IMR-90 (cell line): Measurements from ENCODE around the gene YRDC. TPM values are rescaled to one million over a fixed set of nuclear protein-coding genes. Genes with fewer than 3 reads are reported as not detected.

ENCODE experiments used
- ATAC-seq: fragments of 200-7000 bp; cut with Tn5 transposase; 2 replicates; pipeline ENCODE4 v1.9.1; 2020; ENCODE audit warnings: low read depth, mild to moderate bottlenecking, moderate library complexity
- BruUV-seq: library from RNA; stranded (reverse); fragments of 400-500 nt; replicated peaks from 2 replicates; lab custom pipeline; 2021; lab: Mats Ljungman, UMichigan
- CTCF ChIA-PET: fragments of 300-600 bp; formaldehyde crosslinking; extraction: SDS; loops from one replicate; lab custom pipeline; 2021; ENCODE audit warnings: antibody characterized with exemption; lab: Yijun Ruan, JAX
- POLR2A ChIA-PET: fragments of 300-600 bp; sonication (Branson Sonifier 250); formaldehyde crosslinking; loops from one replicate; lab custom pipeline; 2022; ENCODE audit warnings: antibody characterized with exemption; ENCODE audit not compliant: unreplicated experiment; lab: Charles Lee
- DNase-seq: peaks from one replicate; pipeline ENCODE4 v3.0.0; 2013
- H2AFZ ChIP-seq: replicated peaks from 2 replicates; pipeline ENCODE3; 2013; ENCODE audit warnings: low read length, mild to moderate bottlenecking; ENCODE audit not compliant: poor library complexity
- H2AK5ac ChIP-seq: 2 replicates; pipeline ENCODE4 v1.6.1; 2013; ENCODE audit warnings: low read depth, low read length, inconsistent platforms
- H2AK9ac ChIP-seq: replicated peaks from 2 replicates; pipeline ENCODE3; 2013; ENCODE audit warnings: mild to moderate bottlenecking, low read depth, low read length, moderate library complexity; ENCODE audit not compliant: poor library complexity
- H2BK120ac ChIP-seq: 2 replicates; pipeline ENCODE4 v1.6.1; 2013; ENCODE audit warnings: low read depth, low read length, inconsistent platforms
- H2BK15ac ChIP-seq: 3 replicates; pipeline ENCODE4 v1.6.1; 2013; ENCODE audit warnings: low read depth, low read length, inconsistent platforms
- H2BK20ac ChIP-seq: 2 replicates; pipeline ENCODE4 v1.6.1; 2013; ENCODE audit warnings: low read depth, mild to moderate bottlenecking, inconsistent platforms, low read length, moderate library complexity
- H2BK5ac ChIP-seq: 2 replicates; pipeline ENCODE4 v1.6.1; 2013; ENCODE audit warnings: mild to moderate bottlenecking, low read depth, low read length, inconsistent platforms; ENCODE audit not compliant: poor library complexity, severe bottlenecking
- H3K14ac ChIP-seq: replicated peaks from 2 replicates; pipeline ENCODE4 v1.6.1; 2013; ENCODE audit warnings: low read depth, low read length, inconsistent platforms
- H3K18ac ChIP-seq: 2 replicates; pipeline ENCODE4 v1.6.1; 2013; ENCODE audit warnings: low read depth, low read length, control low read depth
- H3K23ac ChIP-seq: 2 replicates; pipeline ENCODE4 v1.6.1; 2013; ENCODE audit warnings: low read depth, low read length, inconsistent platforms
- H3K27ac ChIP-seq: 2 replicates; pipeline ENCODE4 v1.5.1; 2013; ENCODE audit warnings: mild to moderate bottlenecking, control low read depth, low read length; ENCODE audit not compliant: insufficient read depth
- H3K27me3 ChIP-seq: 2 replicates; pipeline ENCODE4 v1.6.1; 2013; ENCODE audit warnings: low read length; ENCODE audit not compliant: control insufficient read depth, insufficient read depth
- H3K36me3 ChIP-seq: 2 replicates; pipeline ENCODE4 v1.6.1; 2013; ENCODE audit warnings: low read length, mixed read lengths; ENCODE audit not compliant: control insufficient read depth, insufficient read depth
- H3K4ac ChIP-seq: 2 replicates; pipeline ENCODE4 v1.6.1; 2013; ENCODE audit warnings: low read depth, low read length, inconsistent platforms
- H3K4me1 ChIP-seq: 2 replicates; pipeline ENCODE4 v1.6.1; 2013; ENCODE audit warnings: low read length, mixed read lengths; ENCODE audit not compliant: control insufficient read depth, insufficient read depth
- H3K4me2 ChIP-seq: 2 replicates; pipeline ENCODE4 v1.6.1; 2013; ENCODE audit warnings: low read depth, mild to moderate bottlenecking, control low read depth, low read length, moderate library complexity
- H3K4me3 ChIP-seq: 2 replicates; pipeline ENCODE4 v1.5.1; 2013; ENCODE audit warnings: low read depth, mild to moderate bottlenecking, control low read depth, low read length, moderate library complexity; ENCODE audit not compliant: insufficient read depth
- H3K56ac ChIP-seq: 2 replicates; pipeline ENCODE4 v1.6.1; 2013; ENCODE audit warnings: low read length, inconsistent platforms; ENCODE audit not compliant: insufficient read depth; ENCODE audit errors: extremely low read depth
- H3K79me1 ChIP-seq, 2 experiments: 2 replicates each; pipeline ENCODE4 v1.6.1; 2013; ENCODE audit warnings: low read length in 2 of 2, inconsistent platforms in 1 of 2, low read depth in 1 of 2
- H3K9ac ChIP-seq: 2 replicates; pipeline ENCODE4 v1.6.1; 2013; ENCODE audit warnings: low read depth, low read length, control low read depth
- H3K9me1 ChIP-seq: 2 replicates; pipeline ENCODE4 v1.6.1; 2013; ENCODE audit warnings: low read length, inconsistent platforms; ENCODE audit not compliant: insufficient read depth
- H3K9me3 ChIP-seq: 2 replicates; pipeline ENCODE4 v1.6.1; 2013; ENCODE audit warnings: low read length; ENCODE audit not compliant: control insufficient read depth, insufficient read depth
- H4K20me1 ChIP-seq: 2 replicates; pipeline ENCODE4 v1.6.1; 2013; ENCODE audit warnings: low read length, inconsistent platforms; ENCODE audit not compliant: insufficient read depth
- H4K5ac ChIP-seq: 2 replicates; pipeline ENCODE4 v1.6.1; 2013; ENCODE audit warnings: mild to moderate bottlenecking, low read depth, low read length, control low read depth
- H4K8ac ChIP-seq, 2 experiments: 2 replicates each; pipeline ENCODE4 v1.6.1; 2013; ENCODE audit warnings: low read depth in 2 of 2, low read length in 2 of 2, control low read depth in 1 of 2, inconsistent platforms in 1 of 2
- H4K91ac ChIP-seq: 2 replicates; pipeline ENCODE4 v1.6.1; 2013; ENCODE audit warnings: low read depth, low read length, inconsistent platforms; ENCODE audit not compliant: insufficient read depth
- CHD1 ChIP-seq: IDR thresholded peaks from 2 replicates; pipeline ENCODE4 v1.6.1; 2012; ENCODE audit warnings: low read depth, low read length, improper control_type of control experiment
- RCOR1 ChIP-seq: IDR thresholded peaks from 2 replicates; pipeline ENCODE4 v1.6.1; 2012; ENCODE audit warnings: mild to moderate bottlenecking, low read length, improper control_type of control experiment; ENCODE audit not compliant: insufficient replicate concordance
- whole genome bisulfite sequencing, 2 experiments: methylation state at CpG; one replicate each; pipeline versions ENCODE4 v1.1.5 to v1.1.7; 2013; ENCODE audit warnings: missing lambda C conversion rate in 2 of 2; ENCODE audit not compliant: insufficient read length in 1 of 2; ENCODE audit errors: extremely low coverage in 2 of 2; 5-methylcytosine and 5-hydroxymethylcytosine counted together
- dilution Hi-C: fragments of 300-500 bp; cut with HindIII; formaldehyde crosslinking; loops from one replicate; pipeline ENCODE4 v1.14.3; 2018; ENCODE audit warnings: low sequenced_read_pairs; ENCODE audit not compliant: unreplicated experiment
- in situ Hi-C: fragments of 300-500 bp; cut with MboI; formaldehyde crosslinking; loops from 3 replicates; pipeline ENCODE4 v1.14.3; 2019; ENCODE audit warnings: low sequenced_read_pairs, inconsistent platforms, mixed read lengths
- intact Hi-C: fragments of 100-400 bp; cut with micrococcal nuclease; formaldehyde crosslinking; loops from 2 replicates; pipeline ENCODE4 v1.10.0; 2022
- polyA plus RNA-seq, 3 experiments: library from polyadenylated mRNA; depleted of rRNA; stranded (reverse); fragments of >200 nt; gene quantifications; 2 replicates each; pipeline ENCODE4 v1.2.3, GENCODE V29; 2012; ENCODE audit warnings: low replicate concordance in 1 of 3
- total RNA-seq: library from RNA; depleted of rRNA; stranded (reverse); fragments of >200 nt; gene quantifications from 2 replicates; pipeline ENCODE4 v1.2.3, GENCODE V29; 2012

The YRDC gene
- total and polyA plus RNA-seq, 2 of the 4 experiments (the other 2 are of a cell fraction), result 21.0 to 21.7 TPM

- Histone ChIP-seq H4K91ac (no peak overlapping the region), H3K9ac (no peak overlapping the region), H3K56ac (no peak overlapping the region), H3K9me3 (no peaks in the 10 kb centered on the region), H3K4me1 (peaks cover 8% of the 10 kb centered on the region), H3K14ac (no peak overlapping the region), H2AK9ac (no peak overlapping the region), H3K27ac (no peak overlapping the region), H4K20me1 (peaks cover 23% of the 10 kb centered on the region), H2BK20ac (no peak overlapping the region), H3K4me3 (no peak overlapping the region), H2AFZ (no peak overlapping the region), H3K27me3 (no peaks in the 10 kb centered on the region), H3K23ac (no peak overlapping the region), H2BK5ac (no peak overlapping the region), H3K9me1 (peaks cover 3% of the 10 kb centered on the region; the same call in 1 of the 2 replicates), H3K18ac (no peak overlapping the region), H3K4ac (no peak overlapping the region), H3K79me1 (peaks cover 22 to 30% of the 10 kb centered on the region in 2 experiments), H2BK120ac (no peak overlapping the region), H2BK15ac (no peak overlapping the region), H4K5ac (no peak overlapping the region), H2AK5ac (no peak overlapping the region), H3K4me2 (no peak overlapping the region), H4K8ac (no peak overlapping the region), H3K36me3 (peaks cover 40% of the 10 kb centered on the region)
- intact Hi-C loops, result loop anchor here (10.0 kb wide), 1 partner anchor 198 kb away; no protein-coding TSS in a partner anchor
- ATAC-seq, result no peak
- ChIA-PET CTCF (no interaction called here), POLR2A (no interaction called here)
- dilution Hi-C loops, result no loop called here
- BruUV-seq, result no TSS peak
- no peak for TF ChIP-seq RCOR1
- no peak for TF ChIP-seq CHD1
- in situ Hi-C loops, result no loop called here
- no peak for DNase-seq
- no CpG with 5 or more reads among the region's 1 CpG for WGBS, 2 experiments
These were observed 5.6 kb downstream of the YRDC start for GRCh38 chr1:37802439-37802838.
